GOT3 (cell line): ENCODE results near the gene PNRC2.

Experiments used
- DNase-seq: peaks from one replicate; lab custom pipeline; 2025; ENCODE audit warnings: mixed read lengths; lab: John Stamatoyannopoulos, UW

The PNRC2 gene

DNA sequence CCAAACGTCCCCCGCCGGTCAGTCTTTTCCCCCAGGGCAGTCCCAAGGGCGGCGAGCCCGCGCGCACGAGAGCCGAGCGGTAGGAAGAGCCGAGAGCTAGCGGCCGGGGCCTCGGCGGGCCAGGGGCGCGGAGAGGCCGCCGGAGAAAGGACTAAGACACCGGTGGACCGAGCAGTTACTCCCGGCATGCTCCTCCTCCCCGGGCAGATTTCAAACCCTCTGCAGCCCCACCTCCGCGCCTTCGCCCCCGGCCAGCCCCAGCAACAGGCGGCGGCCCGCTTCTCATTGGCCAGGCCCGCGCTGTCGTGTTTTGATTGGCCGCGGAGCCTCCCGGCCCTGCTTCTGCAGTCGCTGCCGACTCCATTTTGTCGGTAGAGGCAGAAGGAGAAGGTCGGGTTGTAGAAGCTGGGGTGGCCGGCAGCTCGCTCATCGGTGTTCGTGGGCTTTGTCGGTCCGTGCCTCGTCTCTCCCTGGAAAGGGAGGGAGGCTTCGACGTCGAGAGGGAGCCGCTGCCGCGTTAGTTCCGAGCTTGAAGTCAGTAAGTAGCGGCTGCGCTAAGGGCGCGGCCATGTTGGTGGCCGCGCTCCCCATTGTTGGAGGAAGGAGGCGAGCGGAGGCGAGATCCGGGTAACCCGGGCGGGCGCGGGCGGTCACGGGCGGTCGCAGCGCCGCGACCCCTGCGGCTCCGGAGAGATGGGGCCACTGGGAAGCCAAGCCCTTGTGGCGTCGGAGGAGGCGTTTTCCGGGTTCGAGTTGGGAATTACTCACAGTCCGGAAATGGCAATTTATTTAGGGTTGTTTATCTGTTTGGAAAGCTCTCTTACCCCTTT lies at the start of gene PNRC2:
Gene PNRC2 (plus strand): TSS at position 368 of the 830 bp plus-strand sequence. CDS start 1,630 bp downstream, outside the sequence.
- peak; percentile 88 for DNase-seq

- DNase-seq = no peak
Measured at GRCh38 chr1:23910144-23910543, 49.5 kb upstream of the PNRC2 start.

DNA sequence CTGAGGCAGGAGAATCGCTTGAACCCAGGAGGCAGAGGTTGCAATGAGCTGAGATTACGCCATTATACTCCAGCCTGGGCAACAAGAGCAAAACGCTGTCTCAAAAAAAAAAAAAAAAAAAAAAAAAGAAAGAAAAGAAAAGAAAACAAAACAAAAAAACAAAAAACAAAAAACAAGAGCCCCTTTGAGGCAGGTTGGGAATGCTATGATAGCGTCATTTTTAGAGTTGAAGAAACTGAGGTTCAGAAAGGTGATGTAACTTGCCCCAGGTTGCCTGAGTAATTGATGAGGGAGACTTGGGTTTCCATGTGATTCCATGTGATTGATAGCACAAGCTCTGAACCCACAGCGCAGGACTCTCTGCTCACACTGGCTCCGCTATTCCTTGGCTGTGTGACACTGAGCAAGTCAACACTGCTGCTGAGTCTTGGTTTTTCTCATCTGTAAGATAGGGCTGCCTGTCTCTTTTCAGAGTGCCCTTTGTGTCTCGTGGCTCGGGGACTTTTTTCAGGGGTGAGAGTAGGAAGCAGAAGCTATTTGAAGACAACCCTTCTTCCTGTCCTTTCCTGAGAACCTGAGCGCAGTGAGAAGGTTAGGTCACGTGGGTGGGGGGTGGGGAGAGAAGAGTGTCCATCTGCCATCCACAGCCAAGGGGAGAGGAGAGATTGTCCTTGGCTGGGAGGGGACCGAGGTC lies 48.9 kb upstream of the PNRC2 start:
- no peak for DNase-seq

DNA sequence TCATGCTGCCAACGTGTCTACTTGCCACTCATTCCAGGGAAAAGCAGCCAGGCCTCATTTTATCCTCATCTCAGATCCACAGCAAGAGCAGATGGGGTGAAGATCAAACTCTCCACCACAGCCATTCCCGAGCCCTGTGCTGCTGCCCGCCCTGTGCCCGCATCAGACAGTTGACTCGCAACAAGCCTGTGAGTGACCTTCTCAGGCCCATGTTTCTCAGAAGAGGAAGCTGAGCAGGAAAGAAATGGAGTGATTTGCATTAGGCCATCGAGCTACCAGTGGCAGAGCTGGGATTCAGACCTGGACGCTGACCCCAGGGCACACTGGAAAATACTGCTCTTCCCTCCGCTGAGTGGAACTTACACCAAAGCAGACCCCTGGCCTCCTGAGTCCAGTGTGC lies 47.7 kb upstream of the PNRC2 start:
- DNase-seq = no peak

DNA sequence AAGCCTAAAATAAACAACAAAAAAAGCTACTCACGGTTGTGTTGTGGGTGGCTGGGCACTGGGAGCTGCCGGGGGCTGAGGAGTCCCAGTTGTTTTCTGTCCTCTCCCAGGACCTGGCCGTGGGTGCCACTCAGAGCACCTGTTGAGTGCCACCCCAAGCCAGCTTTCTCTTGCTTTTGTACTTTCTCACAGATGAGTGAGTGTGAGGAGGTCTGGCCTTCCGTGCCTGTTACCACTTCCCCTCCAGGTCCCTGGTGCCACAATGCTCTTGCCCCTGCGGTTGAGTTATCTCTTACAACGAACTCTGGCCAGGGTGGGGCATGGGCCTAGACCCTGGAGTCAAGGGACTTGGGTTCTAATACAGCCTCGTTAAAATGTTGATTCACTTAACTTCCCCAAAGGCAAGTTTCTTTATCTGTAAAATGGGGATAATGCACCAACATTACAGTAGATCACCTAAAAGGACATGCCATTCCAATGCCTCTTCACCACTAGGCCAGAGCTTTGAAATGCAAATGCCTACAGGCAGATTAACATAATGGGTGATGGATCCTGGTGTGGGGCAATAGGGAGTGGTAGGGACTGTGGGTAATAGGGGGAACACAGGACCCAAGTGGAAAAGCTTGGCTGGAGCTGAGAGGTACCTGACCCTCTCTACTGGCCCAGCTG lies 46.3 kb upstream of the PNRC2 start, which contains the start of gene CNR2:
Gene CNR2 (minus strand): TSS at position 151 of the 669 bp plus-strand sequence. CDS start 37,745 bp downstream, outside the sequence.
- no peak for DNase-seq

GRCh38 chr1:23914921-23915320 lies 44.7 kb upstream of the PNRC2 start:
- DNase-seq = no peak

DNA sequence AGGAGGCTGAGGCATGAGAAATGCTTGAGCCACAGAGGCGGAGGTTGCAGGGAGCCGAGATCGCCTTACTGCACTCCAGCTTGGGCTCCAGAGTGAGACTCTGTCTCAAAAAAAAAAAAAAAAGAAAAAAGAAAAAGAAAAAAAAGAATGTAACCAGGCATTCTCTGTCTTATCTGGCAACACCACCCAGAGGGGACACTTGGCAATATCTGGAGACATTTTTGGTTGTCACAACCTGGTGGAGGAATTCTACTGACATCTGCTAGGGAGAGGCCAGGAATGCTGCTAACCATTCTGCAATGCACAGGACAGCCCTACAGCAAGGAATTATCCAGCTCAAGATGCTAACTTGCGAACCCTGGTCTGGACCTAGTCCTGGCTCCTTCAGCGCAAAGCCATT lies 44.2 kb upstream of the PNRC2 start:
- no peak for DNase-seq

DNA sequence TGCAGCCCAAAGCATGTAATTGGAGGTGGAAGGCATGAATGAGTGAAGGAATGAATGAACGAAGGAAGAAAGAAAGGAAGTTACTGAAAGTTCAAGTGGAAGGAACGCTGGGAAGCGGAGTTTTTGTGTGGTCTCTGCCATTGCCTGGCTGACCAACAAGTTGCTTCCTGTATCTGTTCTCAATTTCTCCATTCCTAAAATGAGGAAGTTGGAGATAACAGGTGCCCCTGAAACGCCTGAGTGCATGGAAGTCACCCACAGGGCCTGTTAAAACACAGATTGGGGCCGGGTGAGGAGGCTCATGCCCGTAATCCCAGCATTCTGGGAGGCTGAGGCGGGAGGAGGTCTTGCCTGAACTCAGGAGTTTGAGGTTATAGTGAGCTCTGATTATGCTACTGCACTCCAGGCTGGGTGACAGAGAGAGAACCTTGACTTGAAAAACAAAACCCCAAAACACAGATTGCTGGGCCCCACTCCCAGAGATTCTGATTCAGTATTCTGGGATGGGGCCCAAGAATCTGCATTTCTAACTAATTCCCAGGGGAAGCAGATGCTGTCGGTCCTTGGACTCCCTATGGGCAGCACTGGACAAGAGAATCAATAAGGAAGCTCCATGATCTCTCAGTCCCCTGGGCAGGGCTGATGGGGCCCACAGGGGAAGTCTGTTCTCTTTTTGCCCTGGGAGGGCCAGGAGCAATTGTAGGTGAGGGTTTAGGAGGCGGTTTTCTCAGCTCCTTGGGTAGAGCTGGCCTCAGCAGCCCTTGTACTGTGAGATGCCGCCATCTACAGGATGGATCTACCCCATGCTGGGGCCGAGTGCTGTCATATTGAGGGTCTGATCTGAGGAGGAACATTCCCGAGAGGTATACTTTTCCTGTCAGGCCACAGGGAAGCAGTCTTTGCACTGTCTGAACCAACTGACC lies 43.2 kb upstream of the PNRC2 start:
- no peak for DNase-seq

DNA sequence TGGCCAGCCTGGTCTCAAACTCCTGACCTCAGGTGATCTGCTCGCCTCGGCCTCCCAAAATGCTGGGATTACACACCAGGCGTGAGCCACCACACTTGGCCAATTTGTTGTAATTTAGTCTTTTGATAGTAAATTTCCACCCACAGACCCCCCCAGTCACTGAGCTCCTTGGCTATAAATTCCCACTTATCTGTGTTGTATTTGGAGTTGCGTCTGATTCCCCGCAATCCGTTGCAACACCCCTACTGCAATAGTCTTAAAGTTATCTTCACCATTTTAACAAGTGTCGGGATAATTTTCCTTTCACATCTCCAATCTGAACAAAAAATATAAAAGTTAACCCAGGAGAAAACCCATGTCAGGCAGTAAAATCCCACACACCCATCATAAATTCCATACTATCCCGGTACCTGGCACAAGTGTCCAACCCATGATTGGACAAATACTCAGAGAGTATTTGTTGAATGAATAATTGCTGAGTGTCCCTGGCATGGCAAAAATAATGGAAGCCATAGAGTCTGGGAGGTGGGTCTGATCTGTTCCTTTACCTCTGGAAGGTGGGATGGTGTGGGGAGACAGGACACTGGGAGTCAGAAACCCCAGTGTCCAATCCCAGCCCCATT lies 37.2 kb upstream of the PNRC2 start:
- no peak for DNase-seq

- no peak for DNase-seq
Measured at GRCh38 chr1:23923592-23924499, 35.8 kb upstream of the PNRC2 start.

GRCh38 chr1:23924601-23925000 lies 35.0 kb upstream of the PNRC2 start:
- DNase-seq = no peak

GRCh38 chr1:23925279-23925678 lies 34.3 kb upstream of the PNRC2 start:
- DNase-seq = no peak

DNA sequence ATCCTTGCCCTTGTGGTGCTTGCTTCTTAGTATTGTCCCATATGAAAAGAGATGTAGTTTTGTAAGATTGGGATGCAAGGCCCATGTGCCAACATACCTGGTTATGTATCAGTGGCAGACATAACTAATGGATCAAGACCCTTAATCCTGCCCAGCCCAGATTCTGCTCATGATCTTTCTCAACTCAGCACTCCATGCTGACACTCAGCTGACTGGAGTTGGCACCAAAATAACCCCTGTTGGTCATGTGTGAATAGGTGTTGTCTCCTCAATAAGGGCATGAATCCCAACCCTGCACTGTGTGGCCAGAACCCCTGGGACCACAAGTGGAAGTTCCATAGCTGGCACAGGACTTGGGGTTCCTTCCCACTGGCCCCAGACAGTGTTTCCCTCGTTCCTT lies 32.5 kb upstream of the PNRC2 start:
- no peak for DNase-seq

- DNase-seq = no peak
Measured at GRCh38 chr1:23928789-23929188, 30.8 kb upstream of the PNRC2 start.

GRCh38 chr1:23930270-23930669 lies 29.4 kb upstream of the PNRC2 start:
- no peak for DNase-seq

GRCh38 chr1:23930861-23931490 lies 28.7 kb upstream of the PNRC2 start:
- no peak for DNase-seq

DNA sequence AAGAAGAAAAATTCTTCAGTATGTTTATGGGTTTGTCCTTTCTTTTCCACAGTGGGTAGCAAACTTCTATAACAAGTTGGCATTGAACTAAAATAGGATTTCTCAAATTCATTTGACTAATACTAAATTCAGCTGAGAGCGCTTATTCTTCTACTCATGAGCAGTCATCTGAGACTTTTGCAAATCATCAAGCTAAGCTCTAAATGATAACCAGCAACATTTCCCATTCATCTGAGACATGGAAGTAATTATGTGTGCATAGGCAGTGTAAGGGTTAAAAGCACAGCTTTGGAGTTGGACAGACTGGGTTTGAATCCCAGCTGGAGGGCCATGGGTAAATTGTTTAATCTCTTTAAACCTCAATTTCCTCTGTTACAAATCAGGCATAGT lies 28.1 kb upstream of the PNRC2 start:
- no peak for DNase-seq

- DNase-seq = no peak
Measured at GRCh38 chr1:23936481-23937176, 23.0 kb upstream of the PNRC2 start.

DNA sequence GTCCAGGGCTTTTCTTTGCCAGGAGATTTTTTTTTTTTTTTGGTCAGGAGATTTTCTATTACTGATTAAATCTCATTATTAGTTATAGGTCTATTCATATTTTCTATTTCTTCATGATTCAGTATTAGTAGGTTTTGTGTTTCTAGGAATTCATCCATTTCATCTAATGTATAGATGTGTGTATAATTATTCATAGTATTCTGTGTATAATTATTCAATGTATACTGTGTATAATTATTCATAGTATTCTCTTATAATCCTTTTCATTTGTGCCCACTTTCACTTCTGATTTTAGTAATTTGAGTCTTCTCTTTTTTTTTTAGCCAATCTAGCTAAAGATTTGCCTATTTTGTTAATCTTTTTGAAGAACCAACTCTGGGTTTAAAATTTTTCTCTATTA lies 12.3 kb upstream of the PNRC2 start:
- DNase-seq = no peak
